NCI-H2196 treated with DMSO at 0.1 percent for 48 hours (cell line): ENCODE data around the gene CLCN1.

Experiments
- DNase-seq: peaks from one replicate; lab custom pipeline; 2025; ENCODE audit not compliant: unreplicated experiment; lab: John Stamatoyannopoulos, UW

CLCN1 gene

GRCh38 chr7:143331179-143331801 is 15.4 kb downstream of the CLCN1 start:
- no peak for DNase-seq

- DNase-seq = no peak
Observed at GRCh38 chr7:143334244-143334643, 18.3 kb downstream of the CLCN1 start.

- DNase-seq = no peak
Observed at GRCh38 chr7:143337216-143337615, 21.3 kb downstream of the CLCN1 start.

DNA sequence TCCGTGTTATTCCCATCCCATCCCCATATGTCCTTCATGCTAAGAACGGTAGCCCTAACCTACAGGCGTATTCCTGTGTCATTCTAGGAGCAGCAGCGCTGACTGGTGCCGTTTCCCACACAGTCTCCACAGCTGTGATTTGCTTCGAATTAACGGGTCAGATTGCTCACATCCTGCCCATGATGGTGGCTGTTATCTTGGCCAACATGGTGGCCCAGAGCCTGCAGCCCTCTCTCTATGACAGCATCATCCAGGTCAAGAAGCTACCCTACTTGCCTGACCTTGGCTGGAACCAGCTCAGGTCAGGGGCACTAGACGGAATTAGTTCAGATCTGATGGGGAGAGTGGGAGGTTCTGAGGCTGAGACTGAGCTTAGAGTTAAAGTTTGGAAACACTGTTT is 25.9 kb downstream of the CLCN1 start:
- no peak for DNase-seq

DNA sequence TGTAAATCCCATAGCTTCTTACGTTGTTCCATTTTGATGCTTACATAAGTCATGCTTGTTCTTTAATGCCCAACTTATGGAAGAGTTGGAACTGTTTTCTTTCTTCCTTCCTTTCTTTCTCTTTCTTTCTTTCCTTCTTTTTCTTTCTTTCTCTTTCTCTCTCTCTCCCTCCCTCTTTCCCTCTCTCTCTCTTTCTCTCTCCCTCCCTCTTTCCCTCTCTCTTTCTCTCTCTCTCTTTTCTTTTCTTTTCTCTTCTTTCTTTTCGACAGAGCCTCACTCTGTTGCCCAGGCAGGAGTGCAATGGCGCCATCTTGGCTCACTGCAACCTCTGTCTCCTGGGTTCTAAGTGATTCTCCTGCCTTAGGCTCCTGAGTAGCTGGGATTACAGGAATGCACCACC is 27.7 kb downstream of the CLCN1 start:
- no peak for DNase-seq

DNA sequence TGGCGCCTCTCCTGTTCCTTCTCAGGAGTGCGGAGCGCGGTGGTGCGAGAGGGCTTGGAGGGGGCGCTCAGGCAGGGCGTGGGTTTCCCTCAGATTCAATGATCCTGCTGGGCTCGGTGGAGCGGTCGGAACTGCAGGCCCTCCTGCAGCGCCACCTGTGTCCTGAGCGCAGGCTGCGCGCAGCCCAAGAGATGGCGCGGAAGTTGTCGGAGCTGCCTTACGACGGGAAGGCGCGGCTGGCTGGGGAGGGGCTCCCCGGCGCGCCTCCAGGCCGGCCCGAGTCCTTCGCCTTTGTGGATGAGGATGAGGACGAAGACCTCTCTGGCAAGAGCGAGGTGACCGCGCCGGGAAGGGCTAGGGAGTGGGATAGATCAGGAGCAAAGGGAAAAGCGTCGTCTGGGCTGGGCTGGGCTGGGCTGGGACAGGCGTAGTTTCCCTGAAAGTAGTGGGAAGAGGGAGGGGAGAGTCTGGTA is 29.6 kb downstream of the CLCN1 start:
- DNase-seq = no peak

DNA sequence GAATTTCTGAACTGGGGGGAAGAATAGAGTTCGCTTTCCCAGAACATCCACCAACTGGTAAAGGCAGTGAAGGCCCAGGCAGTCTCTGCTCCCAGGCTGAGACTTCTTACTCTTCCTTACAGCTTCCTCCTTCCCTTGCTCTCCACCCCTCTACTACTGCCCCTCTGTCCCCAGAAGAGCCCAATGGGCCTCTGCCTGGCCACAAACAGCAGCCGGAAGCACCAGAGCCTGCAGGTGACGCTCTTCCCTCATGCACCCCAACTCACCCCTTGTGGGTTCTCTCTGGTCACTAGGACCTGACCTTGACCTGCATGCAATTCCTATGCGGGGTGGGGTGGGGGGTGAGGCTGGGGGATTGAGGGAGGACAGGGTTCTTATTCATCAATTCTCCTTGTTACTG is 30.1 kb downstream of the CLCN1 start:
- no peak for DNase-seq

DNA sequence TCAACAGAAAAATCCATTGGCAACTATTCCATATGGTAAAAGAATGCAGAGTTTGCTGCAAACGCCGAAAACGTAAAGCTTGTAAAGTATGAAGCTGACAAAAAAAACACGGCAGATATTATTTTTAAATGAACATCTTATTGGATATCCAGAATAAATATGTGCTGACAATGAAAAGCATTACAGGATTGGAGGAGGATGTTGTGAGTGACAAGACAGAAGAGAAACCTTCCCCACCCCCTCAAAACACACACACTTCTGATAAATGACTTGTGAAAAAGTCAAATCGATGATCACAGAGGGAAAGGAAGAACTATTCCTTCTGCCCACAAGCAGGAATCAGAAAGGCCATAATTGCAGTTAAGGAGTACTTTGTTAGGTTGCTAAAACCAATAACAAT is 32.0 kb downstream of the CLCN1 start:
- DNase-seq = no peak

- DNase-seq = no peak
Observed at GRCh38 chr7:143351060-143351459, 35.1 kb downstream of the CLCN1 start.

DNA sequence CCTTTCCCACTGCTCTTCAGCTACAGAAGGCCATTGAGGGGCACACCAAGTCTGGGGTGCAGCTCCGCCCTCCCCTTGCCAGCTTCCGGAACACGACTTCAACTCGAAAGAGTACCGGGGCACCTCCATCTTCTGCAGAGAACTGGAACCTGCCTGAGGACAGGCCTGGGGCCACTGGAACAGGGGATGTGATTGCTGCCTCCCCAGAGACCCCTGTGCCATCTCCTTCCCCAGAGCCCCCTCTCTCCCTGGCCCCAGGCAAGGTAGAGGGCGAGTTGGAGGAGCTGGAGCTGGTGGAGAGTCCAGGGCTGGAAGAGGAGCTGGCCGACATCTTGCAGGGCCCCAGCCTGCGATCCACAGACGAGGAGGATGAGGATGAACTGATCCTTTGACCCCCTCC is 35.7 kb downstream of the CLCN1 start:
- DNase-seq = no peak

- DNase-seq = no peak
Observed at GRCh38 chr7:143352531-143353002, 36.7 kb downstream of the CLCN1 start.

- no peak for DNase-seq
Observed at GRCh38 chr7:143354376-143354775, 38.5 kb downstream of the CLCN1 start.

GRCh38 chr7:143354965-143355364 is 39.1 kb downstream of the CLCN1 start:
- no peak for DNase-seq

- DNase-seq = no peak
Observed at GRCh38 chr7:143355450-143356385, 39.8 kb downstream of the CLCN1 start.

- no peak for DNase-seq
Observed at GRCh38 chr7:143356414-143357050, 40.6 kb downstream of the CLCN1 start.

GRCh38 chr7:143358626-143359025 is 42.7 kb downstream of the CLCN1 start:
- DNase-seq = no peak

GRCh38 chr7:143359771-143360353 is 44.0 kb downstream of the CLCN1 start:
- no peak for DNase-seq

- no peak for DNase-seq
Observed at GRCh38 chr7:143360788-143361551, 45.1 kb downstream of the CLCN1 start.

- no peak for DNase-seq
Observed at GRCh38 chr7:143361552-143362130, 45.7 kb downstream of the CLCN1 start.
